GM18502 (cell line): Measurements from ENCODE around the gene HMGN4.
"Not testable (repeated sequence)": the region's sequence is repeated elsewhere in the genome, so short reads cannot be mapped to it uniquely, and the experiment has no call there.

Experiments used
- ATAC-seq: cut with Tn5 transposase; IDR thresholded peaks from one replicate; pipeline ENCODE4 v1.9.1; 2021; ENCODE audit warnings: mild to moderate bottlenecking; ENCODE audit not compliant: unreplicated experiment, poor library complexity

Gene HMGN4

DNA sequence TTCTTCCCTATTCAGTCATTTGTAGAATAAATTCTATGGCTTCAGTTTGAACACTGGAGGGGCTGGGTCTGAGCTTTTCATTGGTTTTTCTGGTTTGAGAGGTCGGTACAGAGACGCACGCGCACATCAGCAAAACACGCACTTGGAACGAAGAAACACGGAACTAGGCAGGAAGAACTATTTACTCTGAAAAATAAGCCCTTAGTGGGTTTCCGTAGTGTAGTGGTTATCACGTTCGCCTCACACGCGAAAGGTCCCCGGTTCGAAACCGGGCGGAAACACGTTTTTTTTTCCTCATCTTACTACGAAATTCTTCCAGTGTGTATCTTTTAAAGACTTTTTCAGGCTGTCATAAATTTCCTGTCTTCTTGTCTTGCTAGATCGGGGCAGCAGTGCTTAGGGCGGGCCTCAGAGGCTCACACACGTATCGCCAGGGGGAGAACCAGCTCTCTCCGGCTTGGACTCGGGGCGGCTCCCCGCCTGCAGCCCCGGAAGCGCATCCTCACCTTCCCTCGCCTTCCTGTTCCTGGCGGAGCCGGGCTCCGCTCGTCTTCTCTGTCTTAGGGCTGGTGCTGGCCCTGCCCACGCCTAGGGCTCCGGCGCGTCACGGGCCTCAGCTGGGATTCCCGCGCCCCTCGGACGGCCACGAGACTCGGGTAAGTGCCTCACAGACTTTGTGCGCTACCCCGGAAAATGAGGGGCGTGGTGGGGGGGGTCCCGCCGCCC, at the start of gene HMGN4:
TSS of gene HMGN4 (plus strand) at position 521 of the 726 bp plus-strand sequence. CDS start 6,841 bp downstream, outside the sequence.
- peak; percentile 60 for ATAC-seq

DNA sequence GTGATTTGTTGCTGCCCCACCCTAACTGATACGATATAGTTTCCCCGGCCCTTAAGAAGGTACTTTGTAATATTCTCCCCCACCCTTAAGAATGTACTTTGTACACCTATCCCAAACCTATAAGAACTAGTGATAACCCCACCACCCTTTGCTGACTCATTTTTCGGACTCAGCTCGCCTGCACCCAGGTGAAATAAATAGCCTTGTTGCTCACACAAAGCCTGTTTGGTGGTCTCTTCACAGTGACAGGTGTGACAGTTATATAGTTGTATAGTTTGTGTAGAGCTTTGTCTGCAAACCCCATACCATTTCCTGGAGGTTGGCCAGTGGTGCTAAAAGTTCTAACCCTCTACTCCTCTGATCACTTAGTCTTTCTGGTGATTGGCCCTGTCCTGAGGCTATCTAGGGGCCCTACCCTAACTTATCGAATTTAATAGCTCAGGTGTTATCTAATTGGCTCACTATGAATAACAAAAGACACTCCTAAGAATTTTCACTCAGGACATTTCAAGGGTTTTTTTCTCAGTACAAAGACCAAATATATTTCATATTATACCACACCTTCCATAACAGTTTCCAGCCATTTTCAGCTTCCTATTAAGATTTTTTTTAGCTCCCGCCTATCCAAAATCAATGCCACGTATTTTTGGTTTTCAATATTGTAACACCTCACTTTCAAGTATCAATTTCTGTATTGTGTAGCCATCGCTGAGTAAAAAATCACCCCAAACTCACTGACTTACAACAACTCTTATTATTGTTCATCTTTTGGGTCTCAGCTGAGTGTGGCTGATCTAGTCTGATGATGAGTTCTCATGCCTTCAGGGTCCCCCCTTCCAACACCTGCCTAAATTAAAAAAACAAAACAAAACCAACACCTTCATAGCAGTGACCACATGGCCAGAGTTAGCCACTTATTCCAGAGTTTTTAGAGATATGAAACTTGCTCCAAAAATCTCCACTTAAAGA, 47.9 kb upstream of the HMGN4 start:
- no peak for ATAC-seq

DNA sequence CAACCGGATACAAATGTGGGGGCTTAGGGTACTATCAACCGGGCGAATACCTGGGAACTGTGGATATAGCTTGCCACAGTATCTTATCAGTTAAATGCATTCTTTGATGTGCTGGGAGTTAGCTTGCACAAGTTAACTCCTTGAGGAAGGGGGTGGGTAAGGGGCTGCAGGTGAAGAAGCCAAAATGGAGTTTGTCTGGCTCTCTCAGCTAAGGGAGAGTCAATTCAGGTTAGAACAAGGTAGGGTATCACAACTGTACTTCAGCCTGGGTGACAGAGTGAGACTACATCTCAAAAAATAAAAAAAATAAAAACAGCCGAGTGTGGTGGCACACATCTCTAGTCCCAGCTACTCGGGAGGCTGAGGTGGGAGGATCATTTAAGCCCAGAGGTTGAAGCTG, 46.6 kb upstream of the HMGN4 start:
- no peak for ATAC-seq

DNA sequence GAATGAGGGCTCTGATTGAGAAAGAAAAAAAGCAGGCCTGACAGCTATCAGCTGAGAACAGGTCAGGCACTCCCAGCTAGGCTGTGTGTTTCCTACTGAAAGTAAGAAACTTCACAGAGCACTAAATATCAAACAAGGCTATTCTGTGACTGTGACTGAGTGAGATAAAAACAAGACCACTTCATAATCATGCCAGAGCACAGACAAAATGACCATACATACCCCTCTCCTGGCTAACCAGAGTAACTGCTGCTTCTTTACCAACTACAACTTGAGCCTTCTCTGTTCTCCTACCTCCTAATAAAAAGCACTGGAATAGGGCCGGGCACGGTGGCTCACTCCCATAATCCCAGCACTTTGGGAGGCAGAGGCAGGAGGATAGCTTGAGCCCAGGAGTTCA, 44.9 kb upstream of the HMGN4 start:
- no peak for ATAC-seq

DNA sequence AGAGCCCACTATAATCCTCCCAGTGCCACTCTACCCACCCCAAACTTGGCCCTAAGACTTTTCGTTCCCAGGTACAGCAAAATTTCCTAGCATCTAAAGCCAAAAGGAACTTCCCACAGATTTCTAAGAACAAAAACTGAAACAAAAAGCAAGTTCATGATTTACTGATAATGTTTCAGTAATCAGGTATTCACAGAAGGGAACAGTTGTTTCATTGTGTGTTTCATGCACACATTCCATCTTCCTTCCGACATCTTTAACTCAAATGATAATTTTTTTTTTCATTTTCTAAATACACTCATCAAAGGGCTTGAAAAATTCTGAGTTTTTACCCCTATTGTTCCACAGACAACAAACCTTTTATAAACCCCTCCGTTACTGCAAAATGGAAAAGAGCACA, 44.0 kb upstream of the HMGN4 start:
- no peak for ATAC-seq

DNA sequence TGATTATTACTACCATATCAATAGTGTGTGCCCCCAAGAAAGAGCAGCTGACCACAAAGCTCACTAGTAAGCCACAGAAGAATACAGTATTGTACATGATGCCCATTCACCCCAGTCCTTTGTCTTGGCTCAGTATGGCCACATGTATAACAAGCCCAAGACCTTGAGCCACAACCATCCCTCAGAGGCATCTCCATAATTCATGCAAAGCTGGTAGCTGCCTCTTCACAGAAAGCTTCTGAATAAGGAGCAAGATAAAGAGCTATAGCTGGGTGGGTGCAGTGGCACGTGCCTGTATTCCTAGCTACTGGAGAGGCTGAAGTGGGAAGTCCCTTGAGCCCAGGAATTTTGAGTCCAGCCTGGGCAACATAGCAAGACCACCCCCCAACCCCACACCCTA, 42.9 kb upstream of the HMGN4 start:
- ATAC-seq, result no peak

DNA sequence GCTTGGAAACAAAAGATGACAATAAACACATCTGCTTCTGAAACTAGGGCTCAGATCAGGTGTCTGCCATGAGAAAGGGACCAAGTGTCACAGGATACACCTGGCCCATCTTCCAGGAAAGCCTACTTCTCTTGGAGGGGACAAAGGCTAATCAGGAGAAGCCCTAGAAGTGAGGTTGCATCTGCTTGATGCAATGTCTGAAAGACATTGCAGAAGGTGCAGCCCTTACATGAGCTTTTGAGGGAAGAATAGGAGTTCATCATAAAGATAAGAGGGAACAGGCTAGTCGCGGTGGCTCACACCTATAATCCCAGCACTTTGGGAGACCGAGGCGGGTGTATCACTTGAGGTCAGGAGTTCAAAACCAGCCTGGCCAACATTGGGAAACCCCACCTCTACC, 40.6 kb upstream of the HMGN4 start:
- no peak for ATAC-seq

DNA sequence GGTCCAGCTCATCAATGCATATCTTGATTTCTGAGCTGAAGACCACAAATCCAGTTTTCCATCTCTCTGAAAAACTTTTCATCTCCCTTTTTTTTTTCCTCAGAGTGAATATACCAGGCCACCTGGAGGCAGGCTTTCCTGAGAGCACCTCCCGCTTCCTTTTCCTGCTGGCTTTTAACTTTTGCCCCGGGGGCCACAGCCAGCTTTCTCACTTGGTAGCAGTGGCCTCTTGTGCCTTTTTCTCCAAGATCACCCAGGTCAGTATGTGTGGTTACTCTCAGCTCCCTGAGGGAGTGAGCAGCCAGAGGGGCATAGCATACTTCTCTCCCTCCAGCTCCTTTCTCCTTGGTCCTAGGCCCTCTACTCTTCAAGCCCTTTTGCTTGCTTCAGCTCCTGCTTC, 38.1 kb upstream of the HMGN4 start, which contains the start of gene BTN1A1:
TSS of gene BTN1A1 (plus strand) at position 202 of the 400 bp plus-strand sequence. CDS start 984 bp downstream, outside the sequence.
- ATAC-seq, result no peak

DNA sequence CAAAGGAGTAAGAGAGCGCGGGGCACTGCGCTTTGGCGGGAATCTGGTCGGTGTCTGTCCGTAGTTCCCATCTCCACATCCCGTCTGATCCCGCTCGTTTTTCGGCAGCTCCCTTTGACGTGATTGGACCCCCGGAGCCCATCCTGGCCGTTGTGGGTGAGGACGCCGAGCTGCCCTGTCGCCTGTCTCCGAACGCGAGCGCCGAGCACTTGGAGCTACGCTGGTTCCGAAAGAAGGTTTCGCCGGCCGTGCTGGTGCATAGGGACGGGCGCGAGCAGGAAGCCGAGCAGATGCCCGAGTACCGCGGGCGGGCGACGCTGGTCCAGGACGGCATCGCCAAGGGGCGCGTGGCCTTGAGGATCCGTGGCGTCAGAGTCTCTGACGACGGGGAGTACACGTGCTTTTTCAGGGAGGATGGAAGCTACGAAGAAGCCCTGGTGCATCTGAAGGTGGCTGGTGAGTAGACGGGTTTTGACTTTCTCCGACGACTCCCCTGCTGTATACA, 36.6 kb upstream of the HMGN4 start:
- peak; percentile 50 for ATAC-seq

DNA sequence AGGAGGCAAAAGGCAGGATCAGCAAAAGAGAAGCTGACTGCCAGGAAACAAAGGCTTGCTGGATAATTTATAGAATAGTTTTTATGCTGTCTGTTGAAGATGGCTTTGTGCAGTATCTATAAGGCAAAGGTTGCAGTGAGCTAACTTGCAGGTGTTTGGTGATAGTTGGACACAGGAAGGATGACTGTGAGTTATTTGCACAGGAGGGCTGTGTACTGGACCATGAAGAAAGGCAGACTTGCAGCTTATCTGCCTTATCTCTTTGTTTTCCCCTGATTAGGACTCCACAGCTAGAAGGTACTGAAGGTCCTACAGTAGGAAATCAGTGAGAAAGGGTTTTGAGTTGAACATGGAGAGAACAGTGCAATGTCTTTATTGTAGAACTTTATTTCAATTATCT, 36.0 kb upstream of the HMGN4 start:
- peak; percentile 48 for ATAC-seq

DNA sequence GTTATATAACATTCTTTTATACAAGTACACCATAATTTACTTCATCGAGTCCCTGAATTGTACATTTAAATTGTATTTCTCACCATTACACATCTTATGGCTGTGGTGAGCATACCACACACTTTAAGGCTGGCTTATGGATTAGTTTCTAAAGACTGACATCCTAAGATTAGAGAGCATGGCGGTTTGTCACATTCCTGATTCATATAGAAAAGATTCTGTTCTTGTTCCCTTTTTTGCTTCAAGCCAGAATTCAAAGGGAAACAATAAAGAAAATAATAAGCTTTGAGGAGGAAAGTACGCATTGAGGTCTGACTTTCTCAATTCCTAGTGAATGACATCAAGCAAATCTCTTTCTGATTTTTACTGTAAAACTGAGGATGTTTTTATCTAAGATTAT, 35.5 kb upstream of the HMGN4 start:
- no peak for ATAC-seq

DNA sequence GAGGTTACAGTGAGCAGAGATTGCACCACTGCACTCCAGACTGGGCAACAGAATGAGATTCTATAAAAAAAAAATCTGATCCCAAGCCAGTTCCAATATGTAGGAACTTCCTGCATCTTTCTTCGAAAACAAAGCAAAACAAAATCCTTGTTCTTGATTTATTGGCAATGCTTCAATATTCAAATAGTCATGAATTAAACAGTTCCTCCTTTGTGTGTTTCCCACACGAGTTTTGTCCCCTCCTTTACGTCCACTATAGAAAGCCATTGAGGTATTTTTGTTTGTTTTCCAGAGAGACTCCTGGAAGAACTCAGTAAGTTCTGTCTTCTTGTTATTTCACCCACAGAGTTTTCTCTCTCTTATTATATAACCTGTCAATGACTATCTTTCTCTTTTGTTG, 30.5 kb upstream of the HMGN4 start:
- ATAC-seq, result no peak

DNA sequence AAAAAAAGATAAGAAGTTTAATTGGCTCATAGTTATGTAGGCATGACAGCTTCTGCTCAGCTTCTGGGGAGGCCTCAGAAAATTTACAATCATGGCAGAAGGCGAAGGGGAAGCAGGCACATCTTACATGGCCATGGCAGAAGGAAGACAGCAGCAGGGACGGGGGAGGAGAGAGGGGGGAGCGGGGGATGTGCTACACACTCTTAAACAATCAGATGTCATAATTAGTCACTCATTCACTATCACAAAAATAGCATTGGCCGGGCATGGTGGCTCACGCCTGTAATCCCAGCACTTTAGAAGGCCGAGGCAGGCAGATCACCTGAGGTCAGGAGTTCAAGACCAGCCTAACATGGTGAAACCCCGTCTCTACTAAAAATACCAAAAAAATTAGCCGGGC, 27.1 kb upstream of the HMGN4 start:
- not testable (repeated sequence) for ATAC-seq

DNA sequence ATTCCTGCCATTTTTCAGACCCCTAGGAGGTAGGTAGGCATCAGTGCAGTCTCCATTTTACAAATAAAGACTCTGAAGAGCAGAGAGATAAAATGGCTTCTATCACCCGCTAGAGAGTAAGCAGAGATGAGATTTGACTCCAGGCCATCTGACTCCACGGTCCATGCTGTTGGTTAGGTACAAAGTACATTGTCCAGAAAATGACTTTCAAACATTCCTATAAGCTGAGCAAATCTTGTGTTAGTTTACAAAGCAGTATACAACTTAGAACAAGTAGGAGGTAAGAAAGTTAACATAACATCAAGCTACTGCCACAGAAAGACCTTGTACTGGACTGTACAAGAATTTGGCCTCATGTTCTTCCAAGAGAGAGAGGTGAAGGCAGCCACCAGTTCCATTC, 23.2 kb upstream of the HMGN4 start:
- no peak for ATAC-seq

DNA sequence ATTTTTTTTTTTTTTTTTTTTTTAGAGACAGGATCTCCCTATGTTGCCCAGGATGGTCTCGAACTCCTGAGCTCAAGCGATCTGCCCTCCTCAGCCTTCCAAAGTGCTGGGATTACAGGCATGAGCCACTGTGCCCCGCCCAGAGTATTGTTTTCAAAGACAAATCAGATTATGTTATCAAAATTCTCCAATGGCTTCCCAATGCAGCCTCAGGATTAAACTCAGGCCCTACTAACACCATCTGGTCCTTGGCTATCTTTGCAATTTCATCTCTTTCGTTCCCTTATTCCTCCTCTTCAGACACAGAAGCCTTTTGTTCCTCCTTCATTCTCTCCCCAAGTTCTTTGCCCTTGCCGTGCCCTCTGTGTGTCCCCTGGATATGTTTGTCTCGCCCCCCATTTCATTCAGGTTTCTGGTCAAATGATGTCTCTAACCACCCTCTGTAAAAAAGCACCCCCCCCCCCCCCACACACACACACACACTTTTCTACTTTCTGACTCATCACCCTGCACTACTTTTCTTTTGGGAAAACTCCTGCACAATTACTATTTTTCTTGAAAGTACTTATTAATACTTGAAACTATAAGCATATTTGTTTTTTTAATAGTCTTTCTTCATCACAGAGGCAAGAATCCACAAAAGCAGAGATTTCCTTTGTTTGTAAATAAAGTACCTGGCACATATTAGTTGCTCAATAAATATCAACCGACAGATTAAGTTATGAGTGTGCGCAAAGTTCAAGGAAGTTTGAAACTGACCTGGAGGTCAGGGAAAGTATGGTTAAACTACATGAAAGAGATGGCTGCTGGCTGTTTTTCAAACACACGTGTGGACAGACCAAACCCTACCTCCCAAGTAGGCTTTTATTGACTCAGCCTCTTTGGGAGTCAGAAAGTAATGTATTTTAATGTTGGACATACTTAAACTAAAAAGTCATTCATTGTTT, 21.4 kb upstream of the HMGN4 start:
- ATAC-seq, result no peak

DNA sequence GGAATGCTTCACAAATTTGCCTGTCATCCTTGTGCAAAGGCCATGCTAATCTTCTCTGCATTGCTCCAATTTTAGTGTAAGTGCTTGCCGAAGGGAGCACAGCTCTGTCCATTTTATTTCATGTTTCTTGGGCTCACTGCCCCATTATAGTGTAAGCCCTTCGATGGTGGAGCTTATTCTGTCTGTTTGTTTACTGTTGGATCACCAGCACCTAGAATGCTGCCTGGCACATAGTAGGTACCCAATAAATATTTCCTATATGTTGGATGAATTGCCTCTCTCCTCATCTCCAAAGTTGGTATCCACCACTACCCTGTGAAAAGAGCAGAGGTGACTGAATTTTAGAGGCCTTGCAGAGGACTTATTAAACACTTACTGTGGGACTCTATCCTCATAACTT, 18.8 kb upstream of the HMGN4 start:
- no peak for ATAC-seq

DNA sequence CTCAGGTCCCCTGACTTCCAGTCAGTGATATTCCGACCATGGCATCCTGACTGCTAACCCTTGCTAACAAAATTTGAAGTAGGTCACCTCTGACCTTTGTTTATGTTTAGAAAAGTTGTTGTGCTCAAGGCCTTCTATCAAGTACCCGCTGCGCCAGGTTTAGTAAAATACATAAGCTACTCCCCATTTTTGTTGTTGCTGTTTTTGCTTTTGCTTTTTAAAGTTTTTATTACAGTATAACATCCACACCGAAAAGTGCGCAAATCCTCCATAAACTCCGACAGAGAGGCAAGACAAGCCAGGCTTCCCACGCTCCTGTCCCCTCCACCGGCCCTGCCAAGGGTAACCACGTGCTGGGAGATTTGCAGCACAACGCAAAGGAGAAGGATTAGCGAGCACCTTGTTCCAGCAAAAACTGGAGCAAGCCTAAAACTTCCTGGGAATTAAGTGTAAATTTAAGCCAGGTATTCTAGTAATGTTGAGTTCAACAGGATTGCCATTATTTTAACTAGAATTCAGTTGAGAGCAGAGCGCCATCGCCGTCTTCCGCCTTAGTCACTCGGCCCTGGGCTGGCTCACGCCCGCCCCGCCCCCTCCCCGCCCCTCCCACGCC, 17.8 kb upstream of the HMGN4 start:
- ATAC-seq, result peak; percentile 30

DNA sequence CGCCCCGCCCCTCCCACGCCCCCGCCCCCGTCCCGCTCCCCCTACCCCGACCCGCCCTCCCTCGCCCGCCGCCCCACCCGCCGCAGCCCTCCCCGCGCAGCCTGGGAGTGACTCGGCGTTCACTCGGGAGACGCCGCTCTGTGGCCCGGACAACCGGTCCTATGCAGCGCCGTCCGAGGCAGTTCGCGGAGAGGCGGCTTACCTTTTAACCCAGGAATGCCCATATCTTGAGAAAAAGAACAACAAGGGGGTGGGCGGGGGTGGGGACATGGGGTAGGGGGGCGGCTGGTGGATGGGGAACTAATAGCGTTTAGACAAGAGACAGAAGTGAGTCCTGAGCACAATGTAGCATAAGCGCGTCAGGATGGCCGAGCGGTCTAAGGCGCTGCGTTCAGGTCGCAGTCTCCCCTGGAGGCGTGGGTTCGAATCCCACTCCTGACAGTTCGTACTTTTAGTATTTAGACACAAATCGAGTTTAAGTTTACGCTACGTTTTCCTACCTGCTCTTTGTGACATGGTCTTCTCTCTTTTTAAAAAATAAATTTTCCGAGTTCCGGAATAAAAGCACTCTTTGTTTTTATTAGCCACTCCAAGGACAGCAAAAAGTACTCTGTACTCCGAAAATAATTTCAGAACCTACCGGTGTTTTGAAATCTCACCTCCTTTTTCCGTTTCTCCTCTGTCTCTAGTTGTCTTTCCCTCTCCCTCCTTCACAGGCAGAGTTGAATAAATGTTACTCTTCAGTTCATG, 17.1 kb upstream of the HMGN4 start:
- ATAC-seq, result peak; percentile 63
